ENCODE results near the gene NR2C2AP. TPM values are rescaled to one million over a fixed set of nuclear protein-coding genes. Genes with fewer than 3 reads are reported as not detected.
A peak's percentile ranks its signal among the peaks of the same experiment; 100 is the strongest.
"Not testable (repeated sequence)": the region's sequence is repeated elsewhere in the genome, so short reads cannot be mapped to it uniquely, and the experiment has no call there.

Gene NR2C2AP
- polyA plus RNA-seq (ENCODE audit: insufficient read length): 7.7 TPM

- peak; percentile 73 for DNase-seq (ENCODE audit: low read depth)
Observed at GRCh38 chr19:19203012-19203856, at the start of gene NR2C2AP. Gene NR2C2AP, minus strand, starts transcription at chr19:19203414. Its CDS starts 354 bp downstream, at chr19:19203060.

GRCh38 chr19:19250196-19250801 lies 47.1 kb upstream of the NR2C2AP start:
- no peak for DNase-seq (ENCODE audit: low read depth)

- DNase-seq (ENCODE audit: low read depth): no peak
Observed at GRCh38 chr19:19240476-19240875, 37.3 kb upstream of the NR2C2AP start.

DNA sequence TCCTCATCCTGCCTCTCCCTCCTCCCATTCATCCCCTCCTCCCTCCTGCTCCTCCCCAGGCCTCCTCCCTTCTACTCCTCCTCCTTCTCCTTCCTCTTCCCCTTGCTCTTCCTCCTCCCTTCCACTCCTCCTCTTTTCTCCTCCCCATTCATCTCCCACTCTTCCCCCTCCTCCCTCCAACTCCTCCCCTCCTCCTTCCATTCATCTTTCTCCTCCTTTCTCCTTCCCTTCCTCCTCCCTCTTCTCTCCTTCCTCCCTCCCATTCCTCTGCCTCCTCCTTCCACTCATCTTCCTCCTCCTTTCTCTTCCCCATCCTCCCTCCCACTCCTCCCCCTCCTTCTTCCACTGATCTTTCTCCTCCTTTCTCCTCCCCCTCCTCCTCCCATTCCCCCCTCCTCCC lies 36.5 kb upstream of the NR2C2AP start:
- DNase-seq (ENCODE audit: low read depth): no peak

DNA sequence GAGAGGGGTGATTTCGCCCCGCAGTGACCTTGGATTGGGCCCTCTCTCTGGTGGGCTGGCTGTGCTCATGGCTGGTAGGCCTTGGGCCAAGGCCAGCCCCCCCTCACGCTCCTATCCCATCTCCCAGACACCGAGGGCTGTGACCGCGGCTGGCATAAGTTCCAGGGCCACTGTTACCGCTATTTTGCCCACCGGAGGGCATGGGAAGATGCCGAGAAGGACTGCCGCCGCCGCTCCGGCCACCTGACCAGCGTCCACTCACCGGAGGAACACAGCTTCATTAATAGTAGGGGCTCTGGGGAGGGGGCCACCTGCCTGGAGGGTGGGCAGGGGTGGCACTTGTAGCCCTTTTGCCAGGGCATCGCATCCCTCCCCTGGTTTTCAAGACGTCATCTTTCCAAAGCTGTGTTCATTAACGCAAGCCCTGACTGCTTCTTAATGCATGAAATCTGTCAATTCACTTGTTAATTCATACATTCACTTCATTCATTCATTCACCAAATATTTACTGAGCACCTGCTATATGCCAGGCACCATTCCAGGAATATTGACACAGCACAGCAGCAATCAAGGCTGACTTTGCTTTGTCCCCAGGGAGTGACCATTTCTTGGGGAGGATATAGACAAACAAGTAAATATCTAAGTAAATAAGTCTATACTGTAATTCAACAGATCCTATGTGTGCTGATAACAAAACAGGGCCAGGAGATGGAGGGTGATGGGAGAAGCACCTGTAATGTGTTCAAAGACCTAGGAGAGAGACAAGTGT lies 35.1 kb upstream of the NR2C2AP start:
- DNase-seq (ENCODE audit: low read depth): no peak

DNA sequence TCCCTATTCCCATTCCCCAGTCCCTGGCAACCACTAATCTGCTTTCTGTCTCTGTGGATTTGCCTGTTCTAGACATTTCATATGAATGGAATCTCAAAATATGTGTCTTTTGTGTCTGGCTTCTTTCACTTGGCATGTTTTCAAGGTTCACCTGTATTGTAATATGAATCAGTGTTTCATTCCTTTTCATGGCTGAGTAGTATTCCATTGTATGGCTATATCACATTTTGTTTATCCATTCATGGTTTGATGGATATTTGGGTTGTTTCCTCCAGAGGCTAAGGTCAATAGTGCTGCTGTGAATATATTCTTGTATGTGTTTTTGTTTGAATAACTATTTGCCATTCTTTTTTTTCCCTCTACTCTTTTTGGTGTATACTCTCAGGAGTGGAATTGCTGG lies 33.0 kb upstream of the NR2C2AP start:
- no peak for DNase-seq (ENCODE audit: low read depth)

DNA sequence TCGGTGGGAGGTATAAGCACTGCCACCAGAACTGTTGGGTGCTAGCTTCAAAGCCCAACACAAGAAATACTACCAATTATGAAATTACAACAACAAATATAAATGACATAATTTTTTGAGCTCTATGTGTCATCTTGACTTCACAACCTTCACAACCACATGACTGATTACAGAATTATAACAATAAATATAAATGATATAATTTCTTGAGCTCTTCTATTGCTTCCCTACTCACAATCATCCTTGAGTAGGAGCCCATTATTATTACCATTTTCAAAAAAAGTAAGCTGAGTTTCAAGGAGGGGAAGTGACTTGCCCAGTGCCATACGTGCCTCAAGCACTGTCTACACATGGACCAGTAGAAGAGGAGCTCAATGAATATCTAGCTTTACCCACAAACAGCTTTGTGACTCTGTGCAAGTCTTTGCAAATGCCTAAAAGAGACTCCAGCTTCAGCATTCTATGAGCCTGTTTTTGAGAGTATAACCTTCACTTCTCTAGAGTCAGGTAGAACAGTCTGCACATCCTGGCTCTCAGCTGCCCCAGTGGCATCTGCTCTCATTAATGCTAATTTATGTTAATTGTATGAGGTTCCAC lies 31.1 kb upstream of the NR2C2AP start:
- no peak for DNase-seq (ENCODE audit: low read depth)

DNA sequence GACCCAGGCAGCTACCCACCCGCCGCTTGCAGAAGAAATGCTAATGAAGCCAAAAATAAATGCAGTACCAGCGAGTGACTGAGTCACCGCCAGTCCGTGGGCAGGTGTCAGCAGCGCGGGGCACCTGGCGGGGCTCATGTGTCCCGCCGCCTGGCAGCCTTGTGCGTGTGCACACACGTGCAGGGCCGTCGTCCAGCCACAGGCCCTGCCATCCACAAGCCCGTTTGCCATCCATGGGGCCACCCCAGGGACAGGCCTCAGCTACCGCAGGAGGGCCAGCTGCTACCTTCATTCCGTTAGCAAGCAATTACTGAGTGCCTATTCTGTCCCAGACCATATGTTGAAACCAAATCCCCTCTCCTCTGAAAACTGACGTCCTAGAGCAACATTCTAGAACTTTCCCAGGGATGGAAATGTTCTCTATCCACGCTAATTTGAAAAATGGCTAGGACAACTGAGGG lies 29.1 kb upstream of the NR2C2AP start:
- no peak for DNase-seq (ENCODE audit: low read depth)

- DNase-seq (ENCODE audit: low read depth): no peak
Observed at GRCh38 chr19:19230999-19231398, 27.8 kb upstream of the NR2C2AP start.

GRCh38 chr19:19229701-19230100 lies 26.5 kb upstream of the NR2C2AP start:
- no peak for DNase-seq (ENCODE audit: low read depth)

DNA sequence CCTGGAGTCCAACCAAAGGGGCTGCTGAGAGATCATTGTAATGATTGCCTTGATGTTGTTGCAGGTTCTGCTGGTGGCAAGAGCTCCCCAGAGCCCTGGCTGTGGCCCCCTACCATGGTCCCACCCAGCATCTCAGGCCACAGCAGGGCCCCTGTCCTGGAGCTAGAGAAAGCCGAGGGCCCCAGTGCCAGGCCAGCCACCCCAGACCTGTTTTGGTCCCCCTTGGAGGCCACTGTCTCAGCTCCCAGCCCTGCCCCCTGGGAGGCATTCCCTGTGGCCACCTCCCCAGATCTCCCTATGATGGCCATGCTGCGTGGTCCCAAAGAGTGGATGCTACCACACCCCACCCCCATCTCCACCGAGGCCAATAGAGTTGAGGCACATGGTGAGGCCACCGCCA lies 24.0 kb upstream of the NR2C2AP start:
- no peak for DNase-seq (ENCODE audit: low read depth)

- no peak for DNase-seq (ENCODE audit: low read depth)
Observed at GRCh38 chr19:19226663-19227062, 23.4 kb upstream of the NR2C2AP start.

DNA sequence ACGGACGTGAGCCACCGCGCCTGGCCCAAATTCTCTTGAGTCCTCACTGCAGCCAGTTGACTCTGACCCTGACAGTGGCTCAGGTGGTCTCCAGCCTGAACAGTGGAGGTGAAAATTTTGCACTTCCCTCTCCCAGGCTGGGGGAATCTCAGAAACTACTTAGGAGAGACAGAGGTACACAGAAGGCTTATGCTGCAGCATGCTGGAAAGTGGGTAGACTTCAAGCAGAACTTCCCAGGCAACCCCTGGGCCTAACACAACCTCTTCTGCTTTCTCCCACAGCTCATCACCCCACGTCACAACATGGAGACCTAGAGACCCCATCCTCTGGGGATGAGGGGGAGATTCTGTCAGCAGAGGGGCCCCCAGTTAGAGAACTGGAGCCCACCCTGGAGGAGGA lies 23.0 kb upstream of the NR2C2AP start:
- no peak for DNase-seq (ENCODE audit: low read depth)

- no peak for DNase-seq (ENCODE audit: low read depth)
Observed at GRCh38 chr19:19224852-19225494, 21.8 kb upstream of the NR2C2AP start.

GRCh38 chr19:19224150-19224851 lies 21.1 kb upstream of the NR2C2AP start:
- DNase-seq (ENCODE audit: low read depth): no peak

- no peak for DNase-seq (ENCODE audit: low read depth)
Observed at GRCh38 chr19:19223636-19224035, 20.4 kb upstream of the NR2C2AP start.

- no peak for DNase-seq (ENCODE audit: low read depth)
Observed at GRCh38 chr19:19223060-19223459, 19.8 kb upstream of the NR2C2AP start.

- not testable (repeated sequence) for DNase-seq (ENCODE audit: low read depth)
Observed at GRCh38 chr19:19221000-19221399, 17.8 kb upstream of the NR2C2AP start.

DNA sequence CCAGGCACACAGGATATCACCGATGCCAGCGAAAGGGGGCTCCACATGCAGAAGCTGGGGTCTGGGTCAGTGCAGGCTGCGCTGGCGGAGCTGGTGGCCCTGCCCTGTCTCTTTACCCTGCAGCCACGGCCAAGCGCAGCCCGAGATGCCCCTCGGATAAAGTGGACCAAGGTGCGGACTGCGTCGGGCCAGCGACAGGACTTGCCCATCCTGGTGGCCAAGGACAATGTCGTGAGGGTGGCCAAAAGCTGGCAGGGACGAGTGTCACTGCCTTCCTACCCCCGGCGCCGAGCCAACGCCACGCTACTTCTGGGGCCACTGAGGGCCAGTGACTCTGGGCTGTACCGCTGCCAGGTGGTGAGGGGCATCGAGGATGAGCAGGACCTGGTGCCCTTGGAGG lies 15.7 kb upstream of the NR2C2AP start:
- no peak for DNase-seq (ENCODE audit: low read depth)

- DNase-seq (ENCODE audit: low read depth): no peak
Observed at GRCh38 chr19:19217099-19217498, 13.9 kb upstream of the NR2C2AP start.

DNA sequence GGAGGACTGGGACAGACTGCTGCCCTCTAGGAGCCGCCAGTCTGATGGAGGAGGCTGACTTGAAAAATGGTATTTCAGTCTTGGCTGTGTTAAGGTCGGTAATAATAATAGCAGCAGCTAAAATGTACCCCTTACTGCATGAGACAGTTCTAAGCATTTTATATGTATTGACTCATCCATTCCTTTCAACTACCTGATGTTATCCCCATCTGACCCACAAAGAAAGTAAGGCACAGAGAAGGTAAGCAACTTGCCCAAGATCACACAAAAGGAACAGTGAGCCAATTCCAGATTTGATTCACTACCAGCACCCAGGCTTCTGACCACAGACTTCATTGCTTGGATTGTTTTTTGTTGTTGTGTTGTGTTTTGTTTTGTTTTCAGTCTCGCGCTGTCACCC lies 12.6 kb upstream of the NR2C2AP start:
- no peak for DNase-seq (ENCODE audit: low read depth)

Data from forelimb muscle (tissue), 1 donor.